Activated T-helper 1 cell treated with anti-CD3 and anti-CD28 coated beads, Interleukin-2, amount 50 U/mL, for 16 hours (primary cell): ENCODE data around the gene FLYWCH1.

Experiments
- DNase-seq, 2 donors: peaks; one replicate each; pipeline ENCODE4 v3.0.0-alpha.2; 2020; ENCODE audit warnings: low read depth in 1 of 2, low spot score in 1 of 2

Gene FLYWCH1

GRCh38 chr16:2968738-2969544 lies 57.2 kb downstream of the FLYWCH1 start, which contains the start of gene PAQR4:
PAQR4 (plus strand) TSS chr16:2969348; CDS start chr16:2969675, 327 bp downstream.
- peak; percentile 35 to 62 for DNase-seq

GRCh38 chr16:2969545-2970521 lies 58.1 kb downstream of the FLYWCH1 start:
- peak; percentile 20 to 59 for DNase-seq

- no peak for DNase-seq
Observed at GRCh38 chr16:2970563-2970962, 58.8 kb downstream of the FLYWCH1 start.

DNA sequence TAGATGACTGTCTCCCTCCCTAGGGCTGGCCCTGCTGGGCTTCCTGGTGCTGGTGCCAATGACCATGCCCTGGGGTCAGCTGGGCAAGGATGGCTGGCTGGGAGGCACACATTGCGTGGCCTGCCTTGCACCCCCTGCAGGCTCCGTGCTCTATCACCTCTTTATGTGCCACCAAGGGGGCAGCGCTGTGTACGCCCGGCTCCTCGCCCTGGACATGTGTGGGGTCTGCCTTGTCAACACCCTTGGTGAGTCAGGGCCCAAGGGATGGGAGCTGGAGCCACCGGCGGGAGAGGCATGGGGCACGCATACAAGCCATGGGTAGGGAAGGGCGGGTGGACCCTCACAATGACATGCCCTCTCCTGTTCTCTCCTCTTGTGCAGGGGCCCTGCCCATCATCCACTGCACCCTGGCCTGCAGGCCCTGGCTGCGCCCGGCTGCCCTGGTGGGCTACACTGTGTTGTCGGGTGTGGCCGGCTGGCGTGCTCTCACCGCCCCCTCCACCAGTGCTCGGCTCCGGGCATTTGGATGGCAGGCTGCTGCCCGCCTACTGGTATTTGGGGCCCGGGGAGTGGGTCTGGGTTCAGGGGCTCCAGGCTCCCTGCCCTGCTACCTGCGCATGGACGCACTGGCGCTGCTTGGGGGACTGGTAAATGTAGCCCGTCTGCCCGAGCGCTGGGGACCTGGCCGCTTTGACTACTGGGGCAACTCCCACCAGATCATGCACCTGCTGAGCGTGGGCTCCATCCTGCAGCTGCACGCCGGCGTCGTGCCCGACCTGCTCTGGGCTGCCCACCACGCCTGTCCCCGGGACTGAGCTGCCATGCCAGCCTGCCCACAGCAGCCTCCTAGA lies 59.6 kb downstream of the FLYWCH1 start:
- DNase-seq, result no peak

DNA sequence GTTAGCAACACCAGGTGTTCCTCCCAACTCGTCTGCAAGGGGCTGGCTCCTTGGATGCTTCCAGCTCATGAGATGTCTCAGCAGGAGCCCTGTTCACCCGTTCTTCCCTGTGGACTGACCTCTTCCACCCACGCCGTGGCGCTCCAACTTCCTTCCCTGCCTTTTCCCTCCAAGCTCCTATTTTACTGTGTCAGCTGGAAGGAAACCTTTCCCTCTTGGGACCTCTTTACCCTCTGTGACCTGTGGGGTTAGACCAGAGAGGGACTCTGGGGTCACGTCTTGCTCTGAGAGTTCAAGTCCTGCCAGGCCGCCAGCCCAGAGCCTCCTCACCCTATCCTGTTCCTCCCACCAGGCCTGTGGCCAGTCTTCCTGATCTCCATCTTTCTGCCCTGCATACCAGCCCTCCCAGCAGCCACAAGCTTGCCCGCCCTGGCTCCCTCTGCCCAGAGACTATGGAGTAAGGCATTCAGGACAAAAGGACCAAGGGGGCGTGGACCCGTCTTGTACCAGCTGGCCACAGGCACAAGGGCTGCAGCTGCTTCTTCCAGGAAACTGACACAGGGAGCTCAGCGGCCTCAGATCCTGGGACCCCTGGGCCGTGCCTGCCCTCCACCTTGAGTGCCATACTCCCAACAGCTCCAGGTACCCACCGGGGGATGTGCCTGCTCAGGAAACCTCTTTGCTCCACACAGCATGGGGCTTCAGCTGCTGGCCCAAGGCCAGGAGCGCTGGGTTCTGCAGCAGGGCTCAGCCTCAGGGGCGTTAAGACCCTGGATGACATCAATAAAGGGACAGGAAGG lies 60.5 kb downstream of the FLYWCH1 start:
- no peak for DNase-seq

DNA sequence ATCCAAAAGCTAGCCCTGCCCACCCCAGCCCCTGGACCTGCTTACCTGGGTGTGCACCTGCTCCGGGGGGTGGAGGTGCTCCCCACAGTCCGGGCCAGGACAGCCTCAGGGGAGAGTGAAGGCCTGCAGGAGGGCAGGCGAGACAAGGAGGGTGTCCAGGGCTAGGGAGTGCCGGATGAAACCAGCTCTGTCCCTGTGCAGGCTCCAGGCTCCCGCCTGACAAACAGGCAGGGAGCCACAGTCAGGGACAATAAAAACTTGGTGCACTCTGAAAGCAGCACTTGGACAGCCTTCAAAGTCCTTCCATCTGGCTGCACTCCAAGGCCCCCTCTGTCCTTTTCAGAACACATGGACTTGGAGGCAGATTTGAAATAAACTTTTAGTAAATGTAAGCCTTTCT lies 61.4 kb downstream of the FLYWCH1 start:
- no peak for DNase-seq

GRCh38 chr16:2973605-2974318 lies 62.0 kb downstream of the FLYWCH1 start:
- no peak for DNase-seq

DNA sequence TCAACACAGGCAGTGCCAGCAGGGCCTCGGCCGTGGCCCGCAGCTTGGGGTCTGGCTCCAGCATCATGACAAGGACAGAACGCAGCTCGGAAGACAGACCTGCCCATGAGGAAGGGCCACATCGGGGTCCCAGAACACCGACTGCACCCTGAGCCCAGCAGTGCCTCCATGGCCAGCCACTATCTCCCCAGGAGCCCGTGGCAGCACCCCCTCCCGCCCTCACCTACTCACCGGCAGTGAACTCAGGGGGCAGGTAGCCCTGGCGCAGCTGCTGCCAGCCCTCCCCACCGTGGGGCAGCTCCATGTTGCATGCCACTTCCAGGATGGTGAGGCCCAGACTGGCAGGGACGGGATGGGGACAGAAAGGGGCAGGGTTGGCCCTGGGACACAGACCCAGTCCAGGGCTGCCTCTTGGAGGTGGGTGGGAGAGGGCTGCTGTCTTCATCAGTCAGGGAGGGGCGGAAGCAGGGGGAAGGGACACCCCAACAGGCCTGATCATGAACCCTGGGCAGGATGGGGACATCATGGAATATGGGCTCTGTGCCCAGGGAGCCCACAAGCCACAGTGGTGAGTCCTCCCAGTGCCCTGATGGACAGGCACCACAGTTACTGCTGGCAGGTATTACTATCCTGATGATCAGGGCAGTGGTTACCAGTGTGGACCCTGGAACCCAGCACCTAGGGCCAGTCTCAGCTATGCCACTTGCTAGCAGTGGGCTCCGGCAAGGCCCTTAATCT lies 62.8 kb downstream of the FLYWCH1 start:
- DNase-seq, result no peak

GRCh38 chr16:2975161-2975795 lies 63.5 kb downstream of the FLYWCH1 start:
- no peak for DNase-seq

DNA sequence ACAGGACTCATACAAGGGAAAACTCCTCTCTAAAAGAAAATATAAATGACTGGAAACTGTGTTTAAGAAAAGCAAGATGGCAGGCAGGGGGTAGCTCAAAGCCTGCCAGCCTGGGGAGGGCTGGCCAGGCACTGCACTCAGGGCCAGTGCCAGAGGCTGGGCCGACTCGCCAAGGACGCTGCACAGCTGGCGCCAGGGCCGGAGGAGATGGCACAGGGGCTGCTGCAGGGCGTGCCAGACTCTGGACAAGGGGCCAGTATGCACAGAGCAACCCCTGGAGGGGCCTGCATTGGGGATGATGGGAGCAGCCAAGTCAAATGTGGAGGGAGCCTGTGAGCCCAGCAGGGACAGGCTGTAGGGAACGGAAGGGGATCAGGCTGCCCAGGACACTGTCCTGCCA lies 64.5 kb downstream of the FLYWCH1 start:
- DNase-seq, result no peak

DNA sequence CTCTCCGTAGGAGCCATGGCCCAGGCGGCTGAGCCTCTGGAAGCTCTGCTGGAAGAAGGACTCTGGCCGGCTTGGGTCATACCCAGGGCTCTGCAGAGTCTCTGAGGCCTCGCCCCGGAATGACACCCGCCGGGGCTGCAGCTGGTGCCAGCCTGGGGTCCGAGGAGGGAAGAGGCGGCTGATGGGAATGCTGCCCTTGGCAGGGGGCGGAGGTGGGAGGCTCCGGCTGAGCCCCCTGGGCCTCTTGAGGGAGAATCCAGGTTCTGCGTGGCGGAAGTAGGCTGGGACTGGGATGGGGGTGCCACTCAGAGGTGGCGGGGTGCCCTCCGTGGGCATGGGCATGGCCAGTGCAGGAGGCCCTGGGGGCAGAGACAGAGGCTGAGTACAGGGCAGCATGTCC lies 64.9 kb downstream of the FLYWCH1 start:
- DNase-seq, result no peak

- DNase-seq, result no peak
Observed at GRCh38 chr16:2977440-2977839, 65.7 kb downstream of the FLYWCH1 start.

- no peak for DNase-seq
Observed at GRCh38 chr16:2979669-2980226, 68.0 kb downstream of the FLYWCH1 start.

- DNase-seq, result peak; percentile 87 to 96
Observed at GRCh38 chr16:2980227-2981176, 68.8 kb downstream of the FLYWCH1 start, which contains the start of gene PKMYT1. PKMYT1 (minus strand) TSS chr16:2980446; CDS start chr16:2979657, 789 bp downstream.

- DNase-seq, result no peak
Observed at GRCh38 chr16:2981177-2981898, 69.6 kb downstream of the FLYWCH1 start.

DNA sequence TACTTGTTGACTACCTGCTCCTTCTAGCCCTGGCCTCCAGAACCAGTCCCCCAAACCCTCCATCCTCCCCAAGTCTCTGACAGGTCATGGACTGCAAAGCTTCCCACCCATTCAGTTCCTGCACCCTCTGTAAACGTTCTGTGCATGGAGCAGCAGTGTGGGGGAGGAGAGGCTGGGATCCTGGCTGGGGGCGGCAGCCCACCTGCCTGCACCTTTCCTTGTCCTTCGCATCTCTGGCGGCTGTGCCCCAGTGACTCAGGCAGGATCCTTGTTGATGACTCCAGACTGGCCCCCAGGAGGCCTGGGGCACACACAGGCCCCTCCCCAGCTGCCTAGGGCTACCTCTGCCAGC lies 70.1 kb downstream of the FLYWCH1 start:
- DNase-seq, result no peak
